ENCODE results near the gene EMX1. TPM values are rescaled to one million over a fixed set of nuclear protein-coding genes. Genes with fewer than 3 reads are reported as not detected.

EMX1 gene
- total and polyA plus RNA-seq, 2 of the 13 experiments (the other 11 are each of a cell fraction or from before 2014, with no cell fraction given) = 0.62 to 4.9 TPM

GRCh38 chr2:72943540-72944395 is 26.4 kb downstream of the EMX1 start (continued):
- TF ChIP-seq AFF4 (CRISPR knock-in tag; IDR thresholded peaks at IDR 0.05) (no peak), PAWR (CRISPR knock-in tag; IDR thresholded peaks at IDR 0.05; ENCODE audit: borderline replicate concordance) (no peak), STAT6 (CRISPR knock-in tag; IDR thresholded peaks at IDR 0.05; ENCODE audit: borderline replicate concordance) (no peak), NR2F6 (IDR thresholded peaks at IDR 0.05) (peak; percentile 77), NR2F6 (CRISPR knock-in tag; IDR thresholded peaks at IDR 0.05) (peak; percentile 83), ZNF747 (CRISPR knock-in tag; IDR thresholded peaks at IDR 0.05; ENCODE audit: borderline replicate concordance) (0 out of 2 replicates have a peak, but pooled peaks have one; percentile 55), E2F1 (CRISPR knock-in tag; IDR thresholded peaks at IDR 0.05) (no peak), ZNF512B (CRISPR knock-in tag; IDR thresholded peaks at IDR 0.05; ENCODE audit: borderline replicate concordance) (no peak), BRF2 (CRISPR knock-in tag; IDR thresholded peaks at IDR 0.05) (no peak), DRAP1 (CRISPR knock-in tag; IDR thresholded peaks at IDR 0.05) (no peak), GPN1 (CRISPR knock-in tag; IDR thresholded peaks at IDR 0.05; ENCODE audit: borderline replicate concordance) (no peak), HES4 (CRISPR knock-in tag; IDR thresholded peaks at IDR 0.05; ENCODE audit: borderline replicate concordance) (no peak; the same call in 1 of the 2 replicates), GMEB2 (CRISPR knock-in tag; IDR thresholded peaks at IDR 0.05; ENCODE audit: low read depth) (no peak), PAF1 (CRISPR knock-in tag; IDR thresholded peaks at IDR 0.05) (no peak)

Data from HepG2 (cell line).